NCI-H2081 treated with DMSO at 0.1 percent for 48 hours (cell line): ENCODE results near the gene CCDC157.
A peak's percentile ranks its signal among the peaks of the same experiment; 100 is the strongest.

Experiments used
- DNase-seq: peaks from one replicate; lab custom pipeline; 2025; lab: John Stamatoyannopoulos, UW

Gene CCDC157

GRCh38 chr22:30416403-30416802, 59.6 kb downstream of the CCDC157 start:
- DNase-seq: no peak

- no peak for DNase-seq
Observed at GRCh38 chr22:30416837-30417236, 60.0 kb downstream of the CCDC157 start.

- DNase-seq: no peak
Observed at GRCh38 chr22:30420347-30421125, 63.7 kb downstream of the CCDC157 start.

GRCh38 chr22:30421695-30422480, 65.1 kb downstream of the CCDC157 start:
- no peak for DNase-seq

- DNase-seq: no peak
Observed at GRCh38 chr22:30422481-30423300, 65.9 kb downstream of the CCDC157 start.

- DNase-seq: no peak
Observed at GRCh38 chr22:30423301-30423958, 66.6 kb downstream of the CCDC157 start.

GRCh38 chr22:30423959-30424533, 67.2 kb downstream of the CCDC157 start:
- peak; percentile 93 for DNase-seq

- no peak for DNase-seq
Observed at GRCh38 chr22:30424534-30425326, 67.9 kb downstream of the CCDC157 start.

GRCh38 chr22:30425327-30425615, 68.5 kb downstream of the CCDC157 start:
- no peak for DNase-seq

- DNase-seq: no peak
Observed at GRCh38 chr22:30425616-30426387, 69.0 kb downstream of the CCDC157 start, which contains the start of gene MTFP1. Gene MTFP1, plus strand, starts transcription at chr22:30425768. Its CDS starts 112 bp downstream, at chr22:30425880.
